DMS 273 (cell line): ENCODE data around the gene TMEM108.

ENCODE experiments used
- DNase-seq: peaks from one replicate; lab custom pipeline; 2025; ENCODE audit not compliant: unreplicated experiment; lab: John Stamatoyannopoulos, UW

Gene TMEM108

DNA sequence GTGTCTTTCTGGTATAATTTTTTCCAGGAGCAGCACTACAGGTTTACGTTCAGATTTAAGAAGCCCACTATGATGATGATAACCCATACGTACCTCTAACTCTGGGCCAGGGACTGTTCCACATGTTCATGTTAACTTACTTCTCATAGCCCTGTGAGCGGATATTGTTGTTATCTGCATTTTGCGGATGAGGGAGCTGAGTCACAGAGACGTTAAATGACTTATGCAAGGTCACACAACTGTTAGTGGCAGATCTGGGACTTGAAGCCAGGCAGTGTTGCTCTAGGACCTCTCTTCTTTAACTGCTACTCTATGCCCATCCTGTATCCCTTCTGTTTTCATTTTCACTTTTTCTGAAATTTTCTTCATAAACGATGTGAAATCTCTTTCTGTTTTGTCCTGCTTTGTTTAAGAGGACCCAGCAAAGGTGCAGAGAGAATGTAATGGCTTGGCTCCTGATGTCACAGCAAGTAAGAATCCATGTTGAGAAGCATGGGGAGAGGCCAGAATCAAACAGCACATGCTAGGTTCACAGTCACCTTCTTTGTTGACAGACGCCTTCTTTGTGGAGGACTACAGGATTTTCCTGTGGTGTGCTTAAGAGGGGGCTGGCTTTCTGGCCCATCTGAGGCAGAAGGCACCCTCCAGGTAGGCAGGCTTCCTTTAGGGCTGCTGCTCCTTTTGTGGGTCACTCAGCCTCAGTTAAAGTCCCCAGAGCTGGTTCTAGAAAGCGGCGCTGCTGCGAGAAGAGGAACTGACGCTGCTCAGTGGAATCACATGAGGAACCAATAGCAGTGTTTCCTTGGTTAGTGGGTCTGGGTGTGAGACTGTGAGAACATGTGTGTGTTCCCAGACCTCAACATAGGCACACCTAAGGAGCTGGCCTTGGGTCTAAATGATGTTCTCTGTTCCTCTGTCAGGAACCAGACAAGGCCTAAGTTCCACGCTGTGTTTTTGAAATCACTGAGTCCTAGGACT is 121.6 kb downstream of the TMEM108 start:
- no peak for DNase-seq

DNA sequence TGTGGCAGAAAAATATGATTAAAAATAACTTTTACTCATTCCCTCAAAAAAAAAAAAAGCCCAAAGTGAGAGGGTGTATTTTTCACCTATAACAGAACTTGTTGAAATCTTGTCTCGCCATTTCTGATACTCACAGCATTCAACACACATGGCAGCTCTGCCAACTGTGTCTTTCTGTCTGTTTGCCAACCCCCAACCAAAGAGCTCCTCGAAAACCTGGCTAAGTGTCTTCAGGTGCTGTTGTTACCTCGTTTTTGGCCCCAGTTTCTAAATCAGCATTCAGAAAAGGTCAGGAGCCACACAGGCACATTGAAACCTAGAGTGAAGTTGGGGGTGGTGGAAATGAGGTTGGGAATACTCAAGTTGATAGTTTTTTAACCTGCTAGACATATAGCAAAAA is 123.5 kb downstream of the TMEM108 start:
- no peak for DNase-seq

DNA sequence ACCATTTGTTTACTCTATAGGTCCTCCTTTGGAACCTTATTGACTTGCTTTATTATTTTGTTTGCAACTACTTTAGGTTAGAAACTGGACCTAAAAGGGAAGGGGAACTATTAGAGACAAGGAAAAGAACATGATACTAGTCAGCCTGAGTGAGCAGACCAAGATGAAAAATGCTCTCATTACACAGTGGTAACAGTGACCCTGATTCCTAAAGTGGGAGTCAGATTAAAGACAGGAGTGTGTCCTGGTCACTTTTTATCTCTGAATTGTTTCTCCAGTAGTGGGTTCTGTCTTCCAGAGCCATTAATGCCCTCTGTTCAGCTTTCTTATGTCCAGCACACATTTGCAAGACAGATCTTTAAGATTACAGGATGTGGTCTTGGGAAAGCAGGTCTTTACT is 124.1 kb downstream of the TMEM108 start:
- no peak for DNase-seq

DNA sequence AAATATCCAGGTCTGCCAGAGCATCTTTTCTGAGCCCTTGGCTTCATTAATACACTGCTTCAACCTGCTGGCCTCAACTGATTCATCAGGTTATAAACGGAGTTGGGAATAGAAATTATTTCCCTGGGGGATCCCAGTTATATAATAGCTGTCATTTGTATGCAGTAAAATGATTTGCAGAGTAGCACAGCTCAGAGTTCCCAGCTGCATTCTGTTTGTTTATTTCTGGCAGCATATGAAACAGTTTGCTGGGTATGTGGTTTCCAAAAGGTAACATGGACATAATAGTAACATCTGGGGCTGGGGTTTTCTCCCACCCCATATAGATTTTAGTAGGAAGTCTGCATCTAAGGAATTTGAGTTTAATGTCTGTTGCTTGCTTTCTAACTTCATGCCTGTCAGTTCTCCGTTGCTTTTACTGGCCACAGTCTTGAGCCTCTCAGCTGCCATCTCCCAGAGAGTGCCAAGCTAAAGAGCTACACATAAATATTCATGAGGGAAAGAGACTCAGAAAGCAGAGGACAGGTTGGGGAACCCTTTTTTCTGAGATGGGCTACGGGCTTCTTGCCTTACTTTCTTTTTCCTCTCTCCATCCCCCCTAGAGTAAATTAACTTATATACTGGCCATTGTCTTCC is 124.6 kb downstream of the TMEM108 start:
- DNase-seq: peak; percentile 57

DNA sequence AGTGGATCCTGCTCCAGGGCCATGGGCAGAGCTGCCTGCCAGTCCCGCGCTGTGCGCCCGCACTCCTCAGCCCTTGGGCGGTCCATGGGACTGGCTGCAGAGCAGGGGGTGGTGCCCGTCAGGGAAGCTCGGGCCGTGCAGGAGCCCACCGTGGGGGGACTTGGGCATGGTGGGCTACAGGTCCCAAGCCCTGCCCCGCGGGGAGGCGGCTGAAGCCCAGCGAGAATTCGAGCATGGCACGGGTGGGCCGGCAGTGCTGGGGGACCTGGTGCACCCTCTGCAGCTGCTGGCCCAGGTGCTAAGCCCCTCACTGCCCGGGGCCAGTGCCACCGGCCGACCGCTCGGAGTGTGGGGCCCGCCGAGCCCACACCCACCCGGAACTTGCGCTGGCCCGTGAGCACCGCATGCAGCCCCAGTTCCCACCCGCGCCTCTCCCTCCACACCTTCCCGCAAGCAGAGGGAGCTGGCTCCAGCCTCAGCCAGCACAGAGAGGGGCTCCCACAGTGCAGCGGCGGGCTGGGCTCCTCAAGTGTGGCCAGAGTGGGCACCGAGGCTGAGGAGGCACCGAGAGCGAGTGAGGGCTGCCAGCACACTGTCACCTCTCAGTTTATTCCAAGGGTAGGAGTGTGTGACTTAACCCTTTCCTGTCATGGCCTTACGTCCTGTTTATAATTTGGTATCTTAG is 129.3 kb downstream of the TMEM108 start:
- DNase-seq: no peak

DNA sequence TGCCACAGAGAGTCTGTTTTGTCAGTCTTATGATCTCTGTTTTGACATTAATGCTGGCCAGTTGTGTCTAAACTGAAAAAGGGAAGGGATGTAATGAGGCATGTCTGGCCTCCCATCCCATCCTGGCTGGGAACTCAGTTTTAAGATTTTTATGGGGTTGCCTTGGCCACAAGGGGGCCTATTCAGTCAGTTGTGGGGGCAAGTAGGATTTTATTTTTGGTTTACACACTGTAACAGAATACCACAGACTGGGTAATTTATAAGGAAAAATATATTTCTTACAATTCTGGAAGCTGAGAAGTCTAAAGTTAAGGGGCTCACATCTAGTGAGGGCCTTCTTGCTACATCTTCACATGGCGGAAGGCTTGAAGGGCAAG is 129.8 kb downstream of the TMEM108 start:
- peak; percentile 5 for DNase-seq

DNA sequence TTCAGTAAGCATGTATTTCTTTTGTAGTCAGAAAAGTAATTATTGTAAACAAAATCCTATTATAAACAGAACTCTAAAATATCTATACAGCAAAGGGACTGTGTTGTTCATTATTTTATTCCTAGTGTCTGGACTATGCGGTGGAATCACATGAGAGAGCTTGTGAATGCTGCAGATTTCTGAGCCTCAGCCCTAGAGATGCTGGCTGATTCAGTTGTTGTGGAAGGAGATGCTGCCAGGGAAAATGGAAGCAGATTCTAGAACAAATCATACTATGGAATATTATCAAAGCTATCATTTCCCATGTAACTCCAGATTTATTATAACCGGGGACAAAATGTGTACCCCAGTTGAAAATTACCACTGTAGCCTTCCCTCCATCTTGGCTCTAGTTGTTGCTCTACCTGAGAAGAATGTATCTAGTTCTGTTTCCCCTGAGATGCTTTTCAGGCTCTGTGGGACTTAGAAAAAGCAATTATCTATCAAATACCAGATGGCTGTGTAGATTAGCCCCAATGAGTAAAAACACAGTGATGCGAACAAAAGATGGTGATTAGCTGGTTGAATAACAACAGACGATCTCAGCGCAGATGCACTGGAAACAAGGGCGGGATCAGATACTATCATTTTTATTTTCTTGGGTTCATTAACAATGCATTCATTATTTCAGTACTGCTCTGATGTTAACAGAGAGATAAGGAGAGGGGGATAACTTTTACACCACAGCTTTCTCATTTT is 131.3 kb downstream of the TMEM108 start:
- DNase-seq: peak; percentile 24

DNA sequence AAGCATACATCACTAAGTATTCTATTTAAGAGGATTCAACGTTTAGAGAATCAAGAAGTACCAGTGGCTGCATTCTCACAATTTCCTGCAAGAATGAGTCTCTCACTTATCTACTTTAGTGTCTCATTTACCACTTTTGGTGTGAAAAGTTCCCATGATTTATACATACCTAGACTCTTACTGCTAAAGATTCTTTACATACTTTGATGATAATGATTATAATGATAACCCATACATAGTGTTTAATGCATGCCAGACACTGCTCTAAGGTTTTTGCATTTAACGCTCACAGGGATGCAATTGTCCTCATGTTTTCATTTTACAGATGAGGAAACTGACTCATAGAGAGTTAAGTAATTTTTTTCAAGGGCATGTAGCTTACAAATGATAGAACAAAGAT is 133.6 kb downstream of the TMEM108 start:
- no peak for DNase-seq

DNA sequence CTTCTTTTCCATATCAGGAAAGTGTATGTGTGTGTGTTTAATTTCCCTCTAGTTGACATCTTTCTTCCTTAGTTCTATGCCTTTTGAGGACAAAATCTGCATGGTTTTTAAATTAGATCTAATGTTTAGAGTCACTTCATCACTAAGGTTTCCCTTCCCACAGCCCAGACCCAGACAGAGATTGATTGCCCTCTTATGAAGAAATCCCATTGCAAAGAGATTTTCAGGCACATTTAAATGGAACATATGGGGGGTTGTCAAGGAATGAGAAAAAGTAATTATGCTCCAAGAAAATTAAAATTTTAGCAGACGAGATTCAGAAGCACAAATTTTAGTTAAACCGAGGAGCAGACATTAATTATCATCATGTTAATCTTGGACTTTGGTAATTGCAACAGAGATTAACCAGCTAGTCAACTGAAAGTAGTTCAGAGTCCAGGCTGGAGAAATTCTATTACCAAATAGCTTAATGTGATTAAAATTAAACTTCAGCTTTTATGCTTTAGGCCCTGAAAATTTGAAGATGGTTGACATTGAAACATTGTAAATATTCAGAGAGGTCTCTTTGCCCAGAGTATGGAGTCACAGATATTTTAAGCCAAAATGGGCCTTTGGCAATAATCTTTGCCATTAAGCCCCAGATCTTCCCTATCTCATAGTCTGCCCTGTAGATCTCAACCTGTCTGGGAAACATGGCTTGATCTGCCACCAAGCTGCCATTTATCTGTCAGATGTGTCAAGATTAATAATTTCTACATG is 143.4 kb downstream of the TMEM108 start:
- DNase-seq: no peak

DNA sequence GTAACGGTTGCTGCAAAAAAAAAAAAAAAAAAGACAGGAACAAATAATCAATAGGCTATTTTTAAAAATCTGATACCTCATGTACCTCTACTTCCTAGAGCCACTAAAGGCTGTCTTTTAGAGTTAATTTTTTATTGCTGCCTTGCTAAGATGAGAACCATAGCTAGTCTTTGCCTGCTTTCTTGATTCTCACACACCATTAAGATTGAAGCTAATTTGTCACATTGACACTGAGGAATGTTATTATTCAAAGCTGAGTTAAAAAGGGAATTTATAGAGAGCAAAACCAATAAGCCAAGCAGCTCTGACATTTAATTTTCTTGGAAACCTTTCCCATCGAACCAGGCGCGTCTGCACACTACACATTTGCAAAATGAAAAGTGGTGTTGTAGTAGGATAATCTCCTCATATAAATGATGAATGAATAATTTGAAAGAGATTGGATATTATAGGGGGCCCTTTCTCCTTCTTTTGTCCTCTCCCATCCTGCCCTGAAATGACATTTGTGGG is 149.7 kb downstream of the TMEM108 start:
- no peak for DNase-seq

DNA sequence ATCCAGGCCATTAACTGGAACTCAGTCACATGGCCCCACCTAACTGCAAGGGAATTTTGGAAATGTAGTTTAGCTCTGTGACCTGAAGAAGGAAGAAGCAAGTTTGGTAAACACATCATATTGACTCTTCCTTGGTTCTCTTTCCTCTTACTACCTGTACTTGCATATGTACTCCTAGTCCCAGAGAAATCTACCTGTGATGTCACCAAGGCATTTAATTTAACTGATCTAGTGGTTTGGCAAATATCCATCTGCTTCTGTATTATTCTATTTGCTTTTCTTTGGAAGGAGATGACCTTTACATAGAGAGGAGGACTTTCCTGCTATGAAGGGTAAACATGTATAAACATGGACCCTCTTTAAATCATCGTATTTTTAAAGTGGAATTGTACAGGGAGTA is 150.8 kb downstream of the TMEM108 start:
- DNase-seq: no peak

DNA sequence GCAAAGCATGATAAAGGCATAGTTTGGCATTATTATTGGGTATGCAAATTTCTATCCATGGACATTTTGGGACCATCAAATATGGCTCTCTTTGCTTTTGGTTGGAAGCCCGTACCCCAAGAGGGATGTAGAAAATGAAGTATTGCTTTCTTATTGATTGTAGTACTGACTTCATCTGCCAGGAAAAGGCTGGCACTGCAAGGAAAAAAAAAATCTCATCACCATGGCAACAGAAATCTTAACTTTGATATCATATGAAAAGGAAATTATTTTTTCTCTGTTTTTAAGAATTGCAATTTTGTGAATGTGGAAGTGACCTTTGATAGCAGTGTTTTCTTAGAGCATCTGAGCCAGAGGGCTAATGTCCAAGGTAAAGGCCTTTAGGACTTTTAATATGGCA is 151.7 kb downstream of the TMEM108 start:
- no peak for DNase-seq

DNA sequence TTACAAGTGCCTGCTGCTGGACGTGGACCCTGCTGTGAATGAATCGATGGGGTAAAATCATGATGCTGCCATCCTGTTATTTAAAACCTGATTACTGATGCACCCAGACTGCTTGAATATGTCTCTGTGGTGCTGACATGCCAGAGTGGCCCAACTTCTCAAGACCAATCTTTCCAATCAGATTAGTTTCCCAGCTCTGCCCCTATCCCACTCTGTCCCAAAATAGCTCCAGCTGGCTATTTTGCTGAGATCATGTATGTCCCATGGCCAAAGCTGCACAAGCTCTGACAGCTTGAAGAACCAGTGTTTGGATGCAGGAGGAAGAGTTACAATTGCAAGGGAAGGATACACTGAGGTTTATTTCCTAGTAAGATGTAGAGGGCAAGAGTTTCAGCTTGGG is 153.6 kb downstream of the TMEM108 start:
- no peak for DNase-seq

DNA sequence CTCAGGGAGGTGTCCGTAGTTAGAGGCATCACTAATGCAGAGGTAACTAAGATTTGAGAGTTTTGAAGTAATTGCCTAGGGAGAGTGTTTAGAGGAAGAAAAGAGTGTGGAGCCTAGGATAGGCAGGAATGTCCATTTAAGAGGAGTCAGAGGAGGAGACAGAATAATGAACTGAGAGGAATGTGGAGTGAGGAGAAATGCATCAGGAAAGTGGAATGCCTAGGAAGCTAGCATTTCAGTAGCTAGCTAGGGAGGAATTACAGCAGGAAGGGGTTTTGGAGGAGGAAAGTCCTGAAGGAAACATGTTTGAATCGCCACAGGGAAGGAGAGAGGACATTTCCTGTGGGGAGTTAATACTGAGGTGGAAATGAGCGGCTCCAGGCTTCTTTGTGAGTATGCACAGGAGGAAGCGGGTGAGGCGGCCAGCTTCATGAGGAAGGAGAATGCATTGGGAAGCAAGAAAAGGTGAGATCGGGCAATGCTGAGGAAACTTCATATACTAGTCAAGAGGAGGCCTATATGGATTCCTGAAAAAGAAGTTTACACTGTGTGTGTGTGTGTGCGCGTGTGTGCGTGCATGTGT is 154.3 kb downstream of the TMEM108 start:
- no peak for DNase-seq

DNA sequence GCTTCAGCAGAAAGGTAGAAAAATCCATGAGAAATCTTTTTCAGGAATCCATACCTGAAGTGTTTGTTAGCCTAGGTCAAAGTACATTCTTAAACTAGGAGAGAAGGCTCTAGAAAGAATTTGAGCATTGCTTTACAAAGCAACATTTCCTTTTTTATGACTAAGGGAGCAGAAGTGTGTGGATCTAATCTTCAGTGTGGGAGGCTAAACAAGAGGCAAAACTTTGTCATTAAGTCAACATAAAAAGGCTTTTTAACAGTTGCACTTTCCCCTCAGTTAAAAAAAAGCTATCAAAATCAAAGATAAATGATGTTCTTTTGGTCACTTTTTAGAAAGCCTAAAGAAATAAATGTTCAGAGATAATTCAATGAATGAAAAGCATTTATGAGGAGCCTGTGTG is 154.8 kb downstream of the TMEM108 start:
- no peak for DNase-seq

DNA sequence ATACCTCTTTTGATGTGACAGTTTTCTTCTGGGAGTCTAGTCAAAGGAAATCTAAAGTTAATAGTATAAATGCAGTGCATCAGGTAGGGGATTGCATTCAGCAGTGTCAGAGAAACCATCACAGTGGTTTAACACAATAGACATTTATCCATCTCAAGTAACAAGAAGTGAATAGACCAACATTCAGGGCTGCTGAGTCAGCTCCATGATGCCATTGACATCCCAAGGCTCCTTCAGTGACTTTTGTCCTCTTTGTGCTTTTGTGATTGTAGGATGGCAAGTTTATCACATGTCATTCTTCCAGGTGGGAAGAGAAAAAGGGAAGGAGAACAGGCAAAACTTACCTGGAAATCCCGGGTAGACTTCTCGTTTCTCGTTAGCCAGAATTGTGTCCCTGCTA is 158.3 kb downstream of the TMEM108 start:
- no peak for DNase-seq

DNA sequence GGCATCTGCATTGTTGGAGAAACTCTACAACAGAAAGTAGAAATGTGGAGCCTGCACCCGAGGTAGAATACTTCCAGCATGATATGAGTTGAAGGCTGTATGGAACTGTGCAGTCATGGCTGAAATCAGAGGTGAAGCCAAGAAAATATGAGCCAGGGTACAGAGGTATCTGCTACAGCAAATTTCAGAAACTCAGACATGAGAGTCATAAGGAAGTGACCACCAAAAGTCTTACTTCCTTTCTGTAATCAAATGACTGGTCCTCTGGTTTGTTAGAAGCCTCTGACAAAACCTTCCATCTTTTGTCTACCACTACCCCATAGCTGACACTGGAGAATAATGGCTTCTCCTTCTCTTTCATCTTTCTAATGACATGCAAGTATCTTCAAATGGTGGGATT is 159.4 kb downstream of the TMEM108 start:
- DNase-seq: no peak

DNA sequence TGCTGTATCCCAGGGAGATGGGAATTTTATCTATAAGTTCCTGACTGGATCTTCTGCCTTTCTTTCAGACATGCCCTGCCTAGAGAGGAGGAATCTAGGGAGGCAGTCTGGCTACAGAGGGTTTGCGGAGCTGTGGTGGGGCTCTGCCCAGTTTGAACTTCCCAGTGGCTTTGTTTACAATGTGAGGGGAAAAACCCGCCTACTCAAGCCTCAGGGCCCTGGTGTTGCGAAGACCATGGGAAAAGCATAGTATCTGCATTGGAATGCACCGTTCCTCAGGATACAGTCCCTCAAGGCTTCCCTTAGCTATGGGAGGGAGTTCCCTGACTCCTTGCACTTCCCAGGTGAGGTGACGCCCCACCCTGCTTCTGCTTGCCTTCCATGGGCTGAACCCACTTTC is 168.7 kb downstream of the TMEM108 start:
- no peak for DNase-seq

DNA sequence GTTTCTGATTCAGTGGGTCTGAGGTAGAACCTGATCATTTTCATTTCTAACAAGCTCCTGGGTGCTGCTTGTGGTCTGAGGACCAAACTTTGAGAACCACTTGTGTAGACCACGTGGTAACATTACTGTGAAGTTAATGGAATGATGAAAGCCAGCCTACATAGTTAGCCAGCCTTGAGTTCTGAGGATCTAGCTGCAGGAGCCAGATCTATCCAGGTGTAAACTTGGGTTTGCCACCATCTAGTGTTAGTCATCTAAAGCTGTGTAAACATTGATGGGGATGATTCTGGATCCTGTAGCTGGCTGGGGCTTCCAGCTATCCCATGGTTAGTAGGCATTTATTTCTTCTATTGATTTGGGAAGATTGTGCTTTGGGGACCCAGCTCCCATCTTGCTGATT is 170.0 kb downstream of the TMEM108 start:
- DNase-seq: no peak
